PC-3 (cell line): ENCODE results near the gene NLN.

Experiments
- CTCF ChIP-seq: fragments of 300-600 bp; sonication (generic); conservative IDR thresholded peaks from 2 replicates; pipeline ENCODE4 v1.5.1; 2017; ENCODE audit warnings: antibody characterized with exemption, low read depth, mild to moderate bottlenecking, low read length
- EZH2 ChIP-seq: fragments of 300-600 bp; sonication (generic); IDR thresholded peaks from one replicate; pipeline ENCODE4 v1.6.1; 2017; ENCODE audit warnings: antibody characterized with exemption, mild to moderate bottlenecking, low read length; ENCODE audit not compliant: unreplicated experiment
- EZH2phosphoT487 ChIP-seq: fragments of 300-600 bp; sonication (generic); IDR thresholded peaks from 2 replicates; pipeline ENCODE4 v1.6.1; 2018; ENCODE audit warnings: mild to moderate bottlenecking, antibody characterized with exemption, low read length, borderline replicate concordance

GRCh38 chr5:65823845-65824445 is 101.9 kb downstream of the NLN start:
- TF ChIP-seq CTCF = no peak
- no peak for TF ChIP-seq EZH2
- no peak for TF ChIP-seq EZH2phosphoT487
